Glomerular visceral epithelial cell (primary cell): Measurements from ENCODE around the gene IGSF5.
"Not testable (repeated sequence)": the region's sequence is repeated elsewhere in the genome, so short reads cannot be mapped to it uniquely, and the experiment has no call there.

ENCODE experiments used
- DNase-seq: peaks from one replicate; pipeline ENCODE4 v3.0.0-alpha.2; 2016; ENCODE audit errors: extremely low spot score

Gene IGSF5

GRCh38 chr21:39744883-39745282, at the start of gene IGSF5:
Gene IGSF5 (plus strand): TSS chr21:39745183. CDS start chr21:39745510, 327 bp downstream.
- DNase-seq = not testable (repeated sequence)

GRCh38 chr21:39696196-39696595, 48.8 kb upstream of the IGSF5 start:
- no peak for DNase-seq

GRCh38 chr21:39696618-39697017, 48.4 kb upstream of the IGSF5 start:
- no peak for DNase-seq

- DNase-seq = no peak
These were observed 44.7 kb upstream of the IGSF5 start for GRCh38 chr21:39700318-39700717.

GRCh38 chr21:39703578-39703977, 41.4 kb upstream of the IGSF5 start:
- DNase-seq = no peak

- no peak for DNase-seq
These were observed 39.1 kb upstream of the IGSF5 start for GRCh38 chr21:39705849-39706248.

GRCh38 chr21:39707316-39707715, 37.7 kb upstream of the IGSF5 start:
- no peak for DNase-seq

- no peak for DNase-seq
These were observed 34.1 kb upstream of the IGSF5 start for GRCh38 chr21:39710866-39711265.

- DNase-seq = no peak
These were observed 32.7 kb upstream of the IGSF5 start for GRCh38 chr21:39712273-39712672.

GRCh38 chr21:39712976-39713375, 32.0 kb upstream of the IGSF5 start:
- no peak for DNase-seq

- DNase-seq = no peak
These were observed 31.1 kb upstream of the IGSF5 start for GRCh38 chr21:39713905-39714304.

GRCh38 chr21:39714331-39714730, 30.7 kb upstream of the IGSF5 start:
- no peak for DNase-seq

- peak; percentile 64 for DNase-seq
These were observed 29.1 kb upstream of the IGSF5 start for GRCh38 chr21:39715804-39716397.

GRCh38 chr21:39720126-39720778, 24.7 kb upstream of the IGSF5 start:
- DNase-seq = no peak

- no peak for DNase-seq
These were observed 23.1 kb upstream of the IGSF5 start for GRCh38 chr21:39721885-39722284.

GRCh38 chr21:39724944-39725343, 20.0 kb upstream of the IGSF5 start:
- DNase-seq = no peak

GRCh38 chr21:39726133-39726532, 18.9 kb upstream of the IGSF5 start:
- DNase-seq = no peak

- DNase-seq = no peak
These were observed 17.4 kb upstream of the IGSF5 start for GRCh38 chr21:39727401-39728120.

GRCh38 chr21:39728341-39728740, 16.6 kb upstream of the IGSF5 start:
- DNase-seq = no peak

- no peak for DNase-seq
These were observed 14.4 kb upstream of the IGSF5 start for GRCh38 chr21:39730418-39731157.

GRCh38 chr21:39736716-39737115, 8.3 kb upstream of the IGSF5 start:
- DNase-seq = no peak

GRCh38 chr21:39737376-39738000, 7.5 kb upstream of the IGSF5 start:
- no peak for DNase-seq
